PFSK-1 (cell line): ENCODE data around the gene FOXK1.

Source experiments
- FOXP2 ChIP-seq: optimal IDR thresholded peaks from 2 replicates; pipeline ENCODE3; 2011; ENCODE audit warnings: borderline replicate concordance, control low read depth, inconsistent platforms; ENCODE audit not compliant: insufficient read depth; ENCODE audit errors: extremely low read length, extremely low read depth
- POLR2AphosphoS5 ChIP-seq: IDR thresholded peaks from 2 replicates; pipeline ENCODE4 v1.6.1; 2012; ENCODE audit warnings: low read depth, mild to moderate bottlenecking, control low read depth, low read length, moderate library complexity
- SIN3A ChIP-seq: IDR thresholded peaks from 2 replicates; pipeline ENCODE4 v1.6.1; 2012; ENCODE audit warnings: mild to moderate bottlenecking, low read length, moderate library complexity, borderline replicate concordance; ENCODE audit not compliant: insufficient read depth
- TAF1 ChIP-seq: IDR thresholded peaks from 2 replicates; pipeline ENCODE4 v1.6.1; 2012; ENCODE audit warnings: low read length, control low read depth, borderline replicate concordance; ENCODE audit not compliant: insufficient read depth
- TF ChIP-seq, protein P1 (sequence below), 2 experiments: IDR thresholded peaks; 2 replicates each; pipeline versions ENCODE4 v1.6.1 to v1.8.0; 2011 to 2012; ENCODE audit warnings: low read depth in 2 of 2, low read length in 2 of 2, control low read depth in 1 of 2, inconsistent platforms in 1 of 2, mild to moderate bottlenecking in 1 of 2, moderate library complexity in 1 of 2; ENCODE audit not compliant: insufficient read depth in 1 of 2

The FOXK1 gene

GRCh38 chr7:4818000-4818794 lies 136.1 kb downstream of the FOXK1 start:
- TF ChIP-seq, protein P1, sequence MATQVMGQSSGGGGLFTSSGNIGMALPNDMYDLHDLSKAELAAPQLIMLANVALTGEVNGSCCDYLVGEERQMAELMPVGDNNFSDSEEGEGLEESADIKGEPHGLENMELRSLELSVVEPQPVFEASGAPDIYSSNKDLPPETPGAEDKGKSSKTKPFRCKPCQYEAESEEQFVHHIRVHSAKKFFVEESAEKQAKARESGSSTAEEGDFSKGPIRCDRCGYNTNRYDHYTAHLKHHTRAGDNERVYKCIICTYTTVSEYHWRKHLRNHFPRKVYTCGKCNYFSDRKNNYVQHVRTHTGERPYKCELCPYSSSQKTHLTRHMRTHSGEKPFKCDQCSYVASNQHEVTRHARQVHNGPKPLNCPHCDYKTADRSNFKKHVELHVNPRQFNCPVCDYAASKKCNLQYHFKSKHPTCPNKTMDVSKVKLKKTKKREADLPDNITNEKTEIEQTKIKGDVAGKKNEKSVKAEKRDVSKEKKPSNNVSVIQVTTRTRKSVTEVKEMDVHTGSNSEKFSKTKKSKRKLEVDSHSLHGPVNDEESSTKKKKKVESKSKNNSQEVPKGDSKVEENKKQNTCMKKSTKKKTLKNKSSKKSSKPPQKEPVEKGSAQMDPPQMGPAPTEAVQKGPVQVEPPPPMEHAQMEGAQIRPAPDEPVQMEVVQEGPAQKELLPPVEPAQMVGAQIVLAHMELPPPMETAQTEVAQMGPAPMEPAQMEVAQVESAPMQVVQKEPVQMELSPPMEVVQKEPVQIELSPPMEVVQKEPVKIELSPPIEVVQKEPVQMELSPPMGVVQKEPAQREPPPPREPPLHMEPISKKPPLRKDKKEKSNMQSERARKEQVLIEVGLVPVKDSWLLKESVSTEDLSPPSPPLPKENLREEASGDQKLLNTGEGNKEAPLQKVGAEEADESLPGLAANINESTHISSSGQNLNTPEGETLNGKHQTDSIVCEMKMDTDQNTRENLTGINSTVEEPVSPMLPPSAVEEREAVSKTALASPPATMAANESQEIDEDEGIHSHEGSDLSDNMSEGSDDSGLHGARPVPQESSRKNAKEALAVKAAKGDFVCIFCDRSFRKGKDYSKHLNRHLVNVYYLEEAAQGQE (IDR thresholded peaks at IDR 0.05; ENCODE audit: insufficient read depth in 1 of 2, low read depth in 2 of 2, low read length in 2 of 2), result no peak
- TF ChIP-seq SIN3A, result no peak

DNA sequence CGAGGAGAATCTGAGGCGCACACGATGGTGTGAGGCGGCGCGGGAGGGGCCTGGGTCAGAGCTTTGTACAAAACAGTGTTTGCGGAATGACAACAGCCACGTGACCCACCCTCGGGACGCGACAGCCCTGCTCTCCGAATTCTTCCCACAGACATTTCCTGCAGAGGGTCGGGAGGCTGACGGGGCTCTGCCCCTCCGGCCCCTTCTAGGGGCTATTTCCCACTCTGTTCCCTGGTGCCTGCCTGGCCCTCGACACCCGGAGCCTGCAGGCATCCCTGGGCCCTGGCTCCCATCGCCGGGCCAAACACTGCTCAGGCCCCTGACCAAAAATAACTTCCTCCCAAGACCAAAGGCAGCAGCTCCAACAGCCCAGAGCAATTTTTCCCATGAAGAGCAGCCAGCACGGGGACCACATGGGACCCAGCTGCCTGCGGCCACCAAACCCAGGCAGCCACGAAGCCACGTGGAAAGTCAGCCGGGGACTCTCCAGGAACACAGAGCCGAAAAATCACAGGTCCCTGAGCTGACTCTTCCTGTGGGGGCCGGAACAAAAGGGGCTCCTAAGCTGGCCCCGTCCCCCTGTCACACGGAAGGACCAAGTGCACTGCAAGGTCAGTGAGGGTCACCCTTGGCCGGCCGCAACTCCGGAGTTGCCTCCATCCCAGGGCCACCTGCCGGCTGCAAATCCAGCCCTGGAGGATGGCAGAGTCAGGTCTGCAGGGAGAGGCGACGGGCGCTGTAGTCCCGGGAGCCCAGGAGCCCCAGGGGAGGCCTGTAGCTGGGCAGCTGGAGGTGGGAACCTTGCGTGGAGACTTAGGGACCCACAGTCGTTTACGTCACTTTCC lies 137.7 kb downstream of the FOXK1 start:
- TF ChIP-seq POLR2AphosphoS5 (no peak), SIN3A (no peak), TAF1 (no peak), FOXP2 (no peak)
- TF ChIP-seq, protein P1 (IDR thresholded peaks at IDR 0.05; ENCODE audit: insufficient read depth in 1 of 2, low read depth in 2 of 2, low read length in 2 of 2), result no peak

DNA sequence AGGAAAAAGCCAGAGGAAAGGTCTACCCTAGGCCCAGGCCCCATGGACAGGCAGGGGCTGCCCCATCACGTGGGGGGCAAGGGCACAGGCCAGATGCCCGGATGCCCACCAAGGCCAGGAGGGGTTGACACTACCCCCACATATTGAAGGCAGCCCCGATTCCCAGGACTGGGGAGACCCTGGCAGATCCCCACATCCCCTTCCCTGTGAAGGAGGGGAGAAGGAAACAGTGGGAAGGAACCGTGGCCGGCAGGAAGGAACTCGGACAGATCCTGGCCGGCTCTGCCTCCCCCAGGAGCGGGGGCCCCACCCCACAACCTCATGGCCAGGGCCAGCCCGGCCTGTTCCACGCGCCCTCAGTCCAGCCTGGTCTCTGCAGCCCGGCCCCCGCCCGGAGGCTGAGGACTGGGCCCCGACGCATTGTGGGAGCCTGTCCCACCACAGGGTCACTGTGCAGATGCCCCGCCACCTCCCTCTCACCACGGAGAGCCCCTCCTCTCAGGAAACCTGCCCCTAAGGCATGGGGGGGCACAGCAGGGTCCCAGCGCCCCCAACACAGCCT lies 138.4 kb downstream of the FOXK1 start:
- no peak for TF ChIP-seq POLR2AphosphoS5
- TF ChIP-seq, protein P1 (IDR thresholded peaks at IDR 0.05; ENCODE audit: insufficient read depth in 1 of 2, low read depth in 2 of 2, low read length in 2 of 2), result no peak
- no peak for TF ChIP-seq FOXP2
